Liver (tissue), 3 donors: ENCODE data around the gene KIR3DL1.
"Not testable (repeated sequence)": the region's sequence is repeated elsewhere in the genome, so short reads cannot be mapped to it uniquely, and the experiment has no call there.

Experiments
- ATF3 ChIP-seq: IDR thresholded peaks from 2 replicates; pipeline ENCODE4 v1.6.1; 2016; ENCODE audit warnings: antibody characterized with exemption
- CTCF ChIP-seq: fragments of 150-350 bp; IDR thresholded peaks from 2 replicates; pipeline ENCODE4 v1.5.1; 2017; ENCODE audit warnings: improper control_type of control experiment, low read depth, low read length; ENCODE audit not compliant: missing input control
- FOXA1 ChIP-seq: IDR thresholded peaks from 2 replicates; pipeline ENCODE4 v1.6.1; 2016; ENCODE audit warnings: antibody characterized with exemption
- HNF4A ChIP-seq, 2 donors: conservative IDR thresholded peaks; 2 replicates each; pipeline ENCODE4 v1.6.1; 2016; ENCODE audit warnings: antibody characterized with exemption in 2 of 2, mild to moderate bottlenecking in 2 of 2
- JUND ChIP-seq, 2 donors: IDR thresholded peaks; 2 replicates each; pipeline ENCODE4 v1.6.1; 2016; ENCODE audit warnings: antibody characterized with exemption in 2 of 2
- RAD21 ChIP-seq, 2 donors: IDR thresholded peaks; 2 replicates each; pipeline ENCODE4 v1.6.1; 2016; ENCODE audit warnings: antibody characterized with exemption in 2 of 2, mild to moderate bottlenecking in 2 of 2
- REST ChIP-seq: IDR thresholded peaks from 2 replicates; pipeline ENCODE4 v1.6.1; 2016; ENCODE audit warnings: antibody characterized with exemption, mild to moderate bottlenecking
- YY1 ChIP-seq: IDR thresholded peaks from 2 replicates; pipeline ENCODE4 v1.6.1; 2016; ENCODE audit warnings: antibody characterized with exemption, mild to moderate bottlenecking
- ZBTB33 ChIP-seq: IDR thresholded peaks from 2 replicates; pipeline ENCODE4 v1.6.1; 2016; ENCODE audit warnings: antibody characterized with exemption
- donor health status: healthy.
- donor health status: healthy.

- not testable (repeated sequence) for TF ChIP-seq FOXA1; YY1; JUND (IDR thresholded peaks at IDR 0.05); CTCF; REST; ZBTB33; HNF4A (conservative IDR thresholded peaks at IDR 0.05); ATF3; RAD21 (IDR thresholded peaks at IDR 0.05)
Observed at GRCh38 chr19:54775830-54776229, 40.4 kb upstream of the KIR3DL1 start.
